IPS DF 6.9 (cell line): ENCODE results near the gene COG4.
"Not testable (repeated sequence)": the region's sequence is repeated elsewhere in the genome, so short reads cannot be mapped to it uniquely, and the experiment has no call there.

Experiments used
- DNase-seq: peaks from one replicate; pipeline ENCODE4 v3.0.0-alpha.2; 2013; ENCODE audit warnings: low read depth, low spot score
- H3K27ac ChIP-seq: one replicate; pipeline ENCODE4 v1.5.1; 2013; ENCODE audit warnings: low read length, control low read depth
- H3K27me3 ChIP-seq: 2 replicates; pipeline ENCODE4 v1.6.1; 2013; ENCODE audit warnings: mild to moderate bottlenecking, low read length; ENCODE audit not compliant: control insufficient read depth, insufficient read depth
- H3K36me3 ChIP-seq: 2 replicates; pipeline ENCODE4 v1.6.1; 2013; ENCODE audit warnings: low read length; ENCODE audit not compliant: control insufficient read depth, insufficient read depth
- H3K4me1 ChIP-seq: 2 replicates; pipeline ENCODE4 v1.6.1; 2013; ENCODE audit warnings: low read length; ENCODE audit not compliant: control insufficient read depth, insufficient read depth
- H3K4me3 ChIP-seq: 2 replicates; pipeline ENCODE4 v1.5.1; 2013; ENCODE audit warnings: mild to moderate bottlenecking, low read length
- H3K9me3 ChIP-seq: 2 replicates; pipeline ENCODE4 v1.6.1; 2013; ENCODE audit warnings: low read length, inconsistent platforms; ENCODE audit not compliant: control insufficient read depth, insufficient read depth
- WGBS: extraction: QIAGEN DNeasy Blood & Tissue Kit; methylation state at CpG from one replicate; pipeline ENCODE4 v1.1.7; 2013; ENCODE audit warnings: mixed read lengths, missing lambda C conversion rate; ENCODE audit not compliant: insufficient read length, insufficient coverage; 5-methylcytosine and 5-hydroxymethylcytosine counted together

The COG4 gene

DNA sequence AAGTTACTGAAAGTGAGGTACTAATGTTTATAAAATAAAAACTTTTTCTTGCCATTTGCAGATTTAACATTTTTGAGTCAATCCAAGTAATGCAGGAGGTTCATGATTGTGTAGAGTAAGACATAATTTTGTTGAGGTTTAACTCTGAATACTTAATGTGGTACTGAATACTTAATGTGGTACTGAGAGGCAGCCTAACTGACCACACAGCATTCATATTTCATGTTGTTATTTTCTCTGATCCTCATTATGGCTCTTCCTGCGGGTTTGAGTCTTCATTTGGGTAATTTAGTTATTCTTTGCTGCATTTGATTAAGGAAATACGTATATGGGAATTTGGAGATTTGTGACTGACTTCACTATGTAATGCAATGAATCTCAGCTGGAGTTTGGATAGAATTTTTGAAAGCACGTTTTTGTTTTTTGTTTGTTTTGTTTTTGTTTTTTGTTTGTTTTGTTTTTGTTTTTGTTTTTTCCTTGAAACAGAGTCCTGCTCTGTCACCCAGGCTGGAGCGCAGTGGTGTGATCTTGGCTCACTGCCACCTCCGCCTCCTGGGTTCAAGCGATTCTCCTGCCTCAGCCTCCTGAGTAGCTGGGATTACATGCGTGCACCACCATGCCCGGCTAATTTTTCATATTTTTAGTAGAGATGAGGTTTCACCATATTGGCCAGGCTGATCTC, 4.1 kb upstream of the COG4 start:
- 100% methylated on average over 2 of the region's 8 CpGs for WGBS
- Histone ChIP-seq H3K4me3 (no peak overlapping the region), H3K27ac (no peak overlapping the region), H3K4me1 (peaks cover under 1% of the 10 kb centered on the region; the same call in 1 of the 2 replicates), H3K9me3 (no peaks in the 10 kb centered on the region), H3K36me3 (peaks cover 20% of the 10 kb centered on the region; the same call in 1 of the 2 replicates), H3K27me3 (no peaks in the 10 kb centered on the region)
- no peak for DNase-seq

DNA sequence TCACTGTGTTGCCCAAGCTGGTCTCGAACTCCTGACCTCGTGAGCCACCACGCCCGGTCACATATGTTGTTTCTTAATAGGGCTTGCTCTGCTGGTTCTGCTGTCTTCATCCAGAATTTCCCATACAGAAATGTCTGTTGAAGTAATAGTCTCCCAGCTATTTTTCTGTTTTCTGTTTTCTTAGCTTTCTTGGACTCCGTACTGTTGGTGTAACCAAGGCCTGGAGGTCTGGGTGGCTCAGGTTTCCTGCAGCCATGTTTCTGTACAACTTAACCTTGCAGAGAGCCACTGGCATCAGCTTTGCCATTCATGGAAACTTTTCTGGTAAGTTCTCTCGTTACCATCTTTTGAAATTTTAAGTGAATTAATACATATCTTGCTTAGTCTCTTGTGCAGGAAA, 3.0 kb upstream of the COG4 start:
- H3K4me3 ChIP-seq: no peak overlapping the region
- no peak overlapping the region for H3K27ac ChIP-seq

GRCh38 chr16:70524399-70524825, 1.1 kb upstream of the COG4 start:
- not testable (repeated sequence) for DNase-seq, H3K36me3 ChIP-seq, H3K9me3 ChIP-seq, H3K27ac ChIP-seq, H3K4me1 ChIP-seq, H3K27me3 ChIP-seq
- no CpG with 5 or more reads among the region's 24 CpGs for WGBS
- peak overlapping the region; percentile 99 for H3K4me3 ChIP-seq

More for the DNA sequence above, 3.0 kb upstream of the COG4 start:
- Histone ChIP-seq H3K4me1 (peaks cover 1% of the 10 kb centered on the region; the same call in 1 of the 2 replicates), H3K36me3 (peaks cover 14% of the 10 kb centered on the region; the same call in 1 of the 2 replicates), H3K9me3 (no peaks in the 10 kb centered on the region), H3K27me3 (no peaks in the 10 kb centered on the region)
- WGBS: no CpG with 5 or more reads among the region's 6 CpGs
- no peak for DNase-seq

GRCh38 chr16:70523743-70524398, 517 bp upstream of the COG4 start, which contains the start of gene SF3B3:
TSS of gene SF3B3 (plus strand) at chr16:70523816. CDS start at chr16:70526657, 2,841 bp downstream.
- H3K36me3 ChIP-seq: peaks cover 5% of the 10 kb centered on the region; the same call in 1 of the 2 replicates
- WGBS: no CpG with 5 or more reads among the region's 32 CpGs

DNA sequence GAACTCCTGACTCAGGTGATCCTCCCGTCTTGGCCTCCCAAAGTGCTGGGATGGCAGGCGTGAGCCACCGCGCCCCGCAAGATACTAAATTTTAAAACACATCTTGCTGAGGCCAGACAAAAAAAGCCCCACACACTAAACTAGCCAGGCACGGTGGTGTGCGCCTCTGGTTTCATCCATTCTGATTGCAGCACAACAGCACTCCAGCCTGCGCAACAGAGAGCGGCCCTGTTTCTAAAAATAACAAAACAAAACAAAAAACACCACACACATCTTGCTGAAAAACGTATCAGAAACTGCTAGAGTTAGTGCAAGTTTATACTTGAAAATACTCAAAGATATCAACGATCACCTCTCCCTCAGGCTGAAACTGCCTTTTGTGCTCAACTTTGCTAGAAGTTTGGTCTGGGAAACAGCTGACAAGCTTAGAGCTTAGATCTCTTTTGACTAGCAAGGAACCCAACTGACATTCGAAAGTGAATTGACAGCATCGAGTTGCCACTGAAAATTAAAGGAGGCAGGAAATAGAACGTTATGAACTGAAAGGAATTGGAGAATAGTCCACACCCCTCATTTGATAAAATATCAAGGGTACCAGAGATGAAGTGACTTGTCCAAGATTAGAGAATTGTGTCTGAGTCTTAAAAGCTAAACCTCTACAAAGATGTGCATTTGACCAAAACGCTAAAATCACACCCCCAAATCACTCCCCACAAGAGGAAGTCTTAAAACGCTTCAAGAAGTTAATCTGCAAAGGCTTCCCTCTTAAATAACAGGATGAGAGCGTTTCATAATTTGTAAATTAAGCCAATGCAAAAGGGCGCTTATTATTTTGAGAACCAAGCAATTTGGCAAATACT, 908 bp downstream of the COG4 start:
- no peaks in the 10 kb centered on the region for H3K27me3 ChIP-seq
- no peak overlapping the region for H3K27ac ChIP-seq
- WGBS: no CpG with 5 or more reads among the region's 18 CpGs
- H3K9me3 ChIP-seq: no peaks in the 10 kb centered on the region
- peak overlapping the region; percentile 84 for H3K4me3 ChIP-seq
- no peak for DNase-seq
- H3K4me1 ChIP-seq: peaks cover 1% of the 10 kb centered on the region; the same call in 1 of the 2 replicates
- peaks cover 3% of the 10 kb centered on the region; the same call in 1 of the 2 replicates for H3K36me3 ChIP-seq

More at GRCh38 chr16:70523743-70524398, 517 bp upstream of the COG4 start, which contains the start of gene SF3B3:
- peak; percentile 31 for DNase-seq
- H3K9me3 ChIP-seq: no peaks in the 10 kb centered on the region
- H3K27ac ChIP-seq: no peak within 1 kb of the TSS
- H3K4me1 ChIP-seq: peaks cover 1% of the 10 kb centered on the region; the same call in 1 of the 2 replicates
- no peaks in the 10 kb centered on the region for H3K27me3 ChIP-seq
- peak within 1 kb of the TSS; percentile 99 for H3K4me3 ChIP-seq

DNA sequence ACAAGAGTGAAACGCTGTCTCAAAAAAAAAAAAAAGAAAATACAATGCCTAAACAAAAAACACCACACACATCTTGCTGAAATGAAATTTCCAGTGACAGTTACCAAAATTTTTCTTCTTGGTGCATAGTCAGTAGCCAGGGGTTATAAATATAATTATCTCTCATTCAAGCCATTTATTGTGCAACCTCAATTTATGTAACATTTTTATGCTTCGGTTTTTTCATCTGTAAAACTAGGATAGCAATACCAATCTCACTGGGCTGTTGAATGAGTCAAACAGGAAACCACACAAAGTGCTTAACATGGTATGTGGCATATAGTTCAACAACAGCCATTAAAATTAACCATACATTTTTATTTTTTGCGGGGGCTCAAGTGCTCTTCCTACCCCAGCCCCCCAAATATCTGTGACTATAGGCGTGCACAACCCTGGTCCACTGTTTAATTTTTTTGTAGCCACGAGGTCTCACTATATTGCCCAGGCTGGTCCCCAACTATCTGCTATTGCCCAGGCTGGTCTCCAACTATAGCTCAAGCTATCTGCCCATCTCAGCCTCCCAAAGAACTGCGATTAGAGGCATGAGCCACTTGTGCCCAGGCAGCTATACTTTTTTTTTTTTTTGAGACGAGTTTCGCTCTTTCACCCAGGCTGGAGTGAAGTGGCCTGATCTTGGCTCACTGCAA, 2.6 kb downstream of the COG4 start:
- no peak overlapping the region for H3K4me3 ChIP-seq
- H3K27ac ChIP-seq: no peak overlapping the region
- H3K27me3 ChIP-seq: no peaks in the 10 kb centered on the region
- DNase-seq: no peak
- no CpG with 5 or more reads among the region's 8 CpGs for WGBS
- peaks cover 3% of the 10 kb centered on the region; the same call in 1 of the 2 replicates for H3K36me3 ChIP-seq
- H3K9me3 ChIP-seq: no peaks in the 10 kb centered on the region
- peaks cover 1% of the 10 kb centered on the region; the same call in 1 of the 2 replicates for H3K4me1 ChIP-seq

GRCh38 chr16:70512456-70512855, 10.9 kb downstream of the COG4 start:
- peaks cover 16% of the 10 kb centered on the region; the same call in 1 of the 2 replicates for H3K36me3 ChIP-seq
- H3K4me3 ChIP-seq: no peak overlapping the region
- H3K9me3 ChIP-seq: no peaks in the 10 kb centered on the region
- no peaks in the 10 kb centered on the region for H3K4me1 ChIP-seq
- DNase-seq: no peak
- no peaks in the 10 kb centered on the region for H3K27me3 ChIP-seq
- no peak overlapping the region for H3K27ac ChIP-seq
- WGBS: no CpG with 5 or more reads among the region's 5 CpGs

GRCh38 chr16:70511833-70512232, 11.5 kb downstream of the COG4 start:
- WGBS: no CpG with 5 or more reads among the region's 1 CpG
- H3K27ac ChIP-seq: no peak overlapping the region
- H3K9me3 ChIP-seq: no peaks in the 10 kb centered on the region
- H3K4me3 ChIP-seq: no peak overlapping the region
- no peaks in the 10 kb centered on the region for H3K27me3 ChIP-seq
- H3K4me1 ChIP-seq: no peaks in the 10 kb centered on the region
- DNase-seq: no peak
- H3K36me3 ChIP-seq: peaks cover 13% of the 10 kb centered on the region; the same call in 1 of the 2 replicates

- Histone ChIP-seq H3K9me3 (no peaks in the 10 kb centered on the region), H3K36me3 (peaks cover 13% of the 10 kb centered on the region; the same call in 1 of the 2 replicates), H3K4me3 (no peak overlapping the region), H3K27me3 (no peaks in the 10 kb centered on the region), H3K4me1 (no peaks in the 10 kb centered on the region), H3K27ac (no peak overlapping the region)
- WGBS: no CpG with 5 or more reads among the region's 3 CpGs
- DNase-seq: no peak
Observed at GRCh38 chr16:70510216-70510615, 13.1 kb downstream of the COG4 start.
